A549 (cell line): ENCODE measurements around the gene TOB2.
A peak's percentile ranks its signal among the peaks of the same experiment; 100 is the strongest.

ENCODE experiments used
- BHLHE40 ChIP-seq: IDR thresholded peaks from 2 replicates; pipeline ENCODE4 v1.6.1; 2012; ENCODE audit warnings: low read depth, low read length, inconsistent platforms
- CEBPB ChIP-seq, 2 experiments: fragments of >200 bp in 1 of 2; sonication (Bioruptor Twin) in 1 of 2; formaldehyde crosslinking in 1 of 2; IDR thresholded peaks; 2 replicates each; pipeline ENCODE4 v1.6.1; 2012 to 2016
- EP300 ChIP-seq, 2 experiments: fragments of >200 bp; sonication (Bioruptor Twin); formaldehyde crosslinking; IDR thresholded peaks; 2 replicates in 1 of 2; 3 replicates in 1 of 2; pipeline ENCODE4 v1.6.1; 2016 to 2017
- ESRRA ChIP-seq: fragments of 150-350 bp; IDR thresholded peaks from 2 replicates; pipeline ENCODE4 v1.6.1; 2014; ENCODE audit warnings: mild to moderate bottlenecking, low read length, borderline replicate concordance
- FOSL2 ChIP-seq, 2 experiments: fragments of 450-650 bp in 1 of 2; fragments of >200 bp in 1 of 2; sonication (Bioruptor Twin) in 1 of 2; formaldehyde crosslinking; IDR thresholded peaks; 2 replicates each; pipeline versions ENCODE4 v1.5.0 to v1.6.1; 2016 to 2020; ENCODE audit warnings: mild to moderate bottlenecking in 1 of 2, moderate library complexity in 1 of 2
- GATA3 ChIP-seq: IDR thresholded peaks from 2 replicates; pipeline ENCODE4 v1.6.1; 2012; ENCODE audit warnings: borderline replicate concordance
- POLR2A ChIP-seq: IDR thresholded peaks from 2 replicates; pipeline ENCODE4 v1.6.1; 2012; ENCODE audit warnings: mild to moderate bottlenecking, low read length
- SREBF2 ChIP-seq: fragments of 450-650 bp; IDR thresholded peaks from 2 replicates; pipeline ENCODE4 v1.6.1; 2014; ENCODE audit warnings: mild to moderate bottlenecking, moderate library complexity
- TF ChIP-seq, protein P1 (sequence below): fragments of 200-600 bp; sonication (generic); IDR thresholded peaks from 2 replicates; pipeline ENCODE4 v1.6.1; 2016; ENCODE audit warnings: antibody characterized with exemption, mild to moderate bottlenecking, moderate library complexity
- TF ChIP-seq, protein P2 (sequence below): fragments of >200 bp; sonication (Bioruptor Twin); formaldehyde crosslinking; IDR thresholded peaks from 3 replicates; pipeline ENCODE4 v1.5.1; 2016
- TF ChIP-seq, protein P3 (sequence below): fragments of 250-450 bp; sonication (Bioruptor Pico); IDR thresholded peaks from 2 replicates; pipeline ENCODE4 v1.5.0; 2021; ENCODE audit warnings: mild to moderate bottlenecking, moderate library complexity, borderline replicate concordance
- TF ChIP-seq, protein P4 (sequence below): fragments of 450-650 bp; IDR thresholded peaks from 2 replicates; pipeline ENCODE4 v1.6.1; 2014; ENCODE audit warnings: antibody characterized with exemption

DNA sequence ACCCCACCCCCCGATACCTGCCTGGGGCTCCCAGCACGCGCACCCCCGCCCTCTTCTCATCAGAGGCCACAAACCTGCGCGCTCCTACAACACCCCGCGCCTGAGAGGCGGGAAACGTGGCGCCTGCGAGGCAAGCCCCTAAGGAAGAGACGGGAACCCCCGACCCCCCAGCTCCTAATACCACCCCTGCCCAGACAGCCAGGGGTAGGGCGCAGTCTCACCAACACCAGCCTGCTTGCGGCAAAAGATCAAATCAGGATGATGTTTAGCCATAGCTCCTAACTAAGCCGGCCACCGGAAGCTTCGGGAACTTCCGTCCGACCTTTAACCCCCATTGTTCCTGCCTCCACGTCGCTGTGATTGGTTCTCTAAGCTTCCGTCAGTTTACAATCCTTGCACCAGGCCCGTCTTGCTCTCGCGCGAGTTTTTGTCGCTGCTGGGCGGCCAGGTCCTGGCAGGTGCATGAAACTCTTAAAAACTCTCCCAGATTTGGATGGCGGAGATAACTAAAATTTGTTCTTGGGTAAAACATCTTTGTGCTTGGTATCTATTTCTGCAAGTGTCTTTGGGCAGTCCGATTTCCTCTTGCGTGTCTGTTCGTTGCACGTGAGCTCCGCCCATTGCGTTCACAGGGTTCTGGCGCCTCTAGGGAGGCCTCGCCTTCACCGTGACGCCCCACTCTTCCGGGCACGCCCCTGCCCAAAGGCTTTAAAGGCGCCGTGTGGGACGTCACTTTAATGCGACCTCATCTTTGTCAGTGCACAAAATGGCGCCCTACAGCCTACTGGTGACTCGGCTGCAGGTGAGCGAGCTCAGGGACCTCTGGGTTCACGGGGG lies 22.0 kb upstream of the TOB2 start, which contains the start of the genes ACO2 and PHF5A:
- TF ChIP-seq EP300 (IDR thresholded peaks at IDR 0.05), result no peak
- TF ChIP-seq, protein P1, sequence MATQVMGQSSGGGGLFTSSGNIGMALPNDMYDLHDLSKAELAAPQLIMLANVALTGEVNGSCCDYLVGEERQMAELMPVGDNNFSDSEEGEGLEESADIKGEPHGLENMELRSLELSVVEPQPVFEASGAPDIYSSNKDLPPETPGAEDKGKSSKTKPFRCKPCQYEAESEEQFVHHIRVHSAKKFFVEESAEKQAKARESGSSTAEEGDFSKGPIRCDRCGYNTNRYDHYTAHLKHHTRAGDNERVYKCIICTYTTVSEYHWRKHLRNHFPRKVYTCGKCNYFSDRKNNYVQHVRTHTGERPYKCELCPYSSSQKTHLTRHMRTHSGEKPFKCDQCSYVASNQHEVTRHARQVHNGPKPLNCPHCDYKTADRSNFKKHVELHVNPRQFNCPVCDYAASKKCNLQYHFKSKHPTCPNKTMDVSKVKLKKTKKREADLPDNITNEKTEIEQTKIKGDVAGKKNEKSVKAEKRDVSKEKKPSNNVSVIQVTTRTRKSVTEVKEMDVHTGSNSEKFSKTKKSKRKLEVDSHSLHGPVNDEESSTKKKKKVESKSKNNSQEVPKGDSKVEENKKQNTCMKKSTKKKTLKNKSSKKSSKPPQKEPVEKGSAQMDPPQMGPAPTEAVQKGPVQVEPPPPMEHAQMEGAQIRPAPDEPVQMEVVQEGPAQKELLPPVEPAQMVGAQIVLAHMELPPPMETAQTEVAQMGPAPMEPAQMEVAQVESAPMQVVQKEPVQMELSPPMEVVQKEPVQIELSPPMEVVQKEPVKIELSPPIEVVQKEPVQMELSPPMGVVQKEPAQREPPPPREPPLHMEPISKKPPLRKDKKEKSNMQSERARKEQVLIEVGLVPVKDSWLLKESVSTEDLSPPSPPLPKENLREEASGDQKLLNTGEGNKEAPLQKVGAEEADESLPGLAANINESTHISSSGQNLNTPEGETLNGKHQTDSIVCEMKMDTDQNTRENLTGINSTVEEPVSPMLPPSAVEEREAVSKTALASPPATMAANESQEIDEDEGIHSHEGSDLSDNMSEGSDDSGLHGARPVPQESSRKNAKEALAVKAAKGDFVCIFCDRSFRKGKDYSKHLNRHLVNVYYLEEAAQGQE, result peak; percentile 77
- no peak for TF ChIP-seq ESRRA
- TF ChIP-seq, protein P2, sequence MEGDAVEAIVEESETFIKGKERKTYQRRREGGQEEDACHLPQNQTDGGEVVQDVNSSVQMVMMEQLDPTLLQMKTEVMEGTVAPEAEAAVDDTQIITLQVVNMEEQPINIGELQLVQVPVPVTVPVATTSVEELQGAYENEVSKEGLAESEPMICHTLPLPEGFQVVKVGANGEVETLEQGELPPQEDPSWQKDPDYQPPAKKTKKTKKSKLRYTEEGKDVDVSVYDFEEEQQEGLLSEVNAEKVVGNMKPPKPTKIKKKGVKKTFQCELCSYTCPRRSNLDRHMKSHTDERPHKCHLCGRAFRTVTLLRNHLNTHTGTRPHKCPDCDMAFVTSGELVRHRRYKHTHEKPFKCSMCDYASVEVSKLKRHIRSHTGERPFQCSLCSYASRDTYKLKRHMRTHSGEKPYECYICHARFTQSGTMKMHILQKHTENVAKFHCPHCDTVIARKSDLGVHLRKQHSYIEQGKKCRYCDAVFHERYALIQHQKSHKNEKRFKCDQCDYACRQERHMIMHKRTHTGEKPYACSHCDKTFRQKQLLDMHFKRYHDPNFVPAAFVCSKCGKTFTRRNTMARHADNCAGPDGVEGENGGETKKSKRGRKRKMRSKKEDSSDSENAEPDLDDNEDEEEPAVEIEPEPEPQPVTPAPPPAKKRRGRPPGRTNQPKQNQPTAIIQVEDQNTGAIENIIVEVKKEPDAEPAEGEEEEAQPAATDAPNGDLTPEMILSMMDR, result no peak
- TF ChIP-seq BHLHE40, result peak; percentile 77
- TF ChIP-seq POLR2A, result peak; percentile 50
- no peak for TF ChIP-seq FOSL2 (IDR thresholded peaks at IDR 0.05)
- 0 out of 2 replicates have a peak, but pooled peaks have one; percentile 18 for TF ChIP-seq FOSL2 (CRISPR knock-in tag; IDR thresholded peaks at IDR 0.05)
- TF ChIP-seq SREBF2, result no peak
- TF ChIP-seq, protein P3, sequence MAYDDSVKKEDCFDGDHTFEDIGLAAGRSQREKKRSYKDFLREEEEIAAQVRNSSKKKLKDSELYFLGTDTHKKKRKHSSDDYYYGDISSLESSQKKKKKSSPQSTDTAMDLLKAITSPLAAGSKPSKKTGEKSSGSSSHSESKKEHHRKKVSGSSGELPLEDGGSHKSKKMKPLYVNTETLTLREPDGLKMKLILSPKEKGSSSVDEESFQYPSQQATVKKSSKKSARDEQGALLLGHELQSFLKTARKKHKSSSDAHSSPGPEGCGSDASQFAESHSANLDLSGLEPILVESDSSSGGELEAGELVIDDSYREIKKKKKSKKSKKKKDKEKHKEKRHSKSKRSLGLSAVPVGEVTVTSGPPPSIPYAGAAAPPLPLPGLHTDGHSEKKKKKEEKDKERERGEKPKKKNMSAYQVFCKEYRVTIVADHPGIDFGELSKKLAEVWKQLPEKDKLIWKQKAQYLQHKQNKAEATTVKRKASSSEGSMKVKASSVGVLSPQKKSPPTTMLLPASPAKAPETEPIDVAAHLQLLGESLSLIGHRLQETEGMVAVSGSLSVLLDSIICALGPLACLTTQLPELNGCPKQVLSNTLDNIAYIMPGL (CRISPR knock-in tag), result no peak
- no peak for TF ChIP-seq CEBPB (IDR thresholded peaks at IDR 0.05)
- TF ChIP-seq GATA3, result no peak
- TF ChIP-seq, protein P4, sequence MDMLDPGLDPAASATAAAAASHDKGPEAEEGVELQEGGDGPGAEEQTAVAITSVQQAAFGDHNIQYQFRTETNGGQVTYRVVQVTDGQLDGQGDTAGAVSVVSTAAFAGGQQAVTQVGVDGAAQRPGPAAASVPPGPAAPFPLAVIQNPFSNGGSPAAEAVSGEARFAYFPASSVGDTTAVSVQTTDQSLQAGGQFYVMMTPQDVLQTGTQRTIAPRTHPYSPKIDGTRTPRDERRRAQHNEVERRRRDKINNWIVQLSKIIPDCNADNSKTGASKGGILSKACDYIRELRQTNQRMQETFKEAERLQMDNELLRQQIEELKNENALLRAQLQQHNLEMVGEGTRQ, result no peak
